ENCODE data around the gene NCKAP5. TPM values are rescaled to one million over a fixed set of nuclear protein-coding genes. Genes with fewer than 3 reads are reported as not detected.

The NCKAP5 gene
- total RNA-seq, 1 donor from 2014 or later: 0.20 TPM

- H3K4me1 Mint-ChIP-seq (ENCODE audit: low read depth, unreplicated experiment): peaks cover 4% of the 10 kb centered on the region
- H3K9me3 Mint-ChIP-seq (ENCODE audit: unreplicated experiment): no peaks in the 10 kb centered on the region
- H3K27me3 Mint-ChIP-seq (ENCODE audit: unreplicated experiment): peaks cover 4% of the 10 kb centered on the region
- H3K4me3 Mint-ChIP-seq (ENCODE audit: unreplicated experiment): no peak overlapping the region
- peak; percentile 73 for TF ChIP-seq CTCF (IDR thresholded peaks at IDR 0.05; ENCODE audit: partially characterized antibody, unreplicated experiment)
- H3K36me3 Mint-ChIP-seq (ENCODE audit: unreplicated experiment): no peaks in the 10 kb centered on the region
- no peak for DNase-seq
- no peak overlapping the region for H3K27ac Mint-ChIP-seq (ENCODE audit: unreplicated experiment)
These were observed 7.0 kb downstream of the NCKAP5 start for GRCh38 chr2:133561045-133561852.

- no peak for TF ChIP-seq CTCF (IDR thresholded peaks at IDR 0.05; ENCODE audit: partially characterized antibody, unreplicated experiment)
- Mint-ChIP-seq H3K4me3 (ENCODE audit: unreplicated experiment) (no peak overlapping the region), H3K27ac (ENCODE audit: unreplicated experiment) (no peak overlapping the region), H3K36me3 (ENCODE audit: unreplicated experiment) (no peaks in the 10 kb centered on the region), H3K27me3 (ENCODE audit: unreplicated experiment) (no peaks in the 10 kb centered on the region), H3K4me1 (ENCODE audit: low read depth, unreplicated experiment) (peaks cover 4% of the 10 kb centered on the region), H3K9me3 (ENCODE audit: unreplicated experiment) (no peaks in the 10 kb centered on the region)
- no peak for DNase-seq
These were observed 10.6 kb downstream of the NCKAP5 start for GRCh38 chr2:133557614-133558013.

GRCh38 chr2:133553838-133554408, 14.3 kb downstream of the NCKAP5 start:
- peaks cover 4% of the 10 kb centered on the region for H3K4me1 Mint-ChIP-seq (ENCODE audit: low read depth, unreplicated experiment)
- H3K4me3 Mint-ChIP-seq (ENCODE audit: unreplicated experiment): no peak overlapping the region
- TF ChIP-seq CTCF (IDR thresholded peaks at IDR 0.05; ENCODE audit: partially characterized antibody, unreplicated experiment): no peak
- no peaks in the 10 kb centered on the region for H3K9me3 Mint-ChIP-seq (ENCODE audit: unreplicated experiment)
- H3K27ac Mint-ChIP-seq (ENCODE audit: unreplicated experiment): no peak overlapping the region
- DNase-seq: no peak
- no peaks in the 10 kb centered on the region for H3K36me3 Mint-ChIP-seq (ENCODE audit: unreplicated experiment)
- no peaks in the 10 kb centered on the region for H3K27me3 Mint-ChIP-seq (ENCODE audit: unreplicated experiment)

- no peak for TF ChIP-seq CTCF (IDR thresholded peaks at IDR 0.05; ENCODE audit: partially characterized antibody, unreplicated experiment)
- Mint-ChIP-seq H3K27ac (ENCODE audit: unreplicated experiment) (no peak overlapping the region), H3K4me1 (ENCODE audit: low read depth, unreplicated experiment) (peaks cover 2% of the 10 kb centered on the region), H3K27me3 (ENCODE audit: unreplicated experiment) (no peaks in the 10 kb centered on the region), H3K4me3 (ENCODE audit: unreplicated experiment) (no peak overlapping the region), H3K36me3 (ENCODE audit: unreplicated experiment) (no peaks in the 10 kb centered on the region), H3K9me3 (ENCODE audit: unreplicated experiment) (peaks cover 1% of the 10 kb centered on the region)
- DNase-seq: no peak
These were observed 15.0 kb downstream of the NCKAP5 start for GRCh38 chr2:133553251-133553650.

GRCh38 chr2:133552821-133553220, 15.4 kb downstream of the NCKAP5 start:
- no peaks in the 10 kb centered on the region for H3K36me3 Mint-ChIP-seq (ENCODE audit: unreplicated experiment)
- H3K4me1 Mint-ChIP-seq (ENCODE audit: low read depth, unreplicated experiment): no peaks in the 10 kb centered on the region
- peaks cover 1% of the 10 kb centered on the region for H3K9me3 Mint-ChIP-seq (ENCODE audit: unreplicated experiment)
- DNase-seq: no peak
- TF ChIP-seq CTCF (IDR thresholded peaks at IDR 0.05; ENCODE audit: partially characterized antibody, unreplicated experiment): no peak
- no peak overlapping the region for H3K27ac Mint-ChIP-seq (ENCODE audit: unreplicated experiment)
- no peaks in the 10 kb centered on the region for H3K27me3 Mint-ChIP-seq (ENCODE audit: unreplicated experiment)
- no peak overlapping the region for H3K4me3 Mint-ChIP-seq (ENCODE audit: unreplicated experiment)
